Heart right ventricle (tissue), 16 donors: ENCODE data around the gene LDAH. TPM values are rescaled to one million over a fixed set of nuclear protein-coding genes. Genes with fewer than 3 reads are reported as not detected.
A peak's percentile ranks its signal among the peaks of the same experiment; 100 is the strongest.

Experiments used
- ATAC-seq, 8 donors: fragments of 200-7000 bp; cut with Tn5 transposase; one replicate each; pipeline ENCODE4 v1.9.1; 2020; ENCODE audit warnings: mild to moderate bottlenecking in 8 of 8, moderate library complexity in 8 of 8, moderate number of reproducible peaks in 1 of 8
- DNase-seq, 2 donors: peaks; one replicate each; pipeline ENCODE4 v3.0.0-alpha.2; 2020
- H3K27ac ChIP-seq, 10 donors: fragments of 200-600 bp; sonication (generic) in 2 of 10; one replicate each; pipeline versions ENCODE4 v1.5.0 to v1.8.0; 2020 to 2022; ENCODE audit warnings: mild to moderate bottlenecking in 3 of 10
- H3K27me3 ChIP-seq, 7 donors: fragments of 200-600 bp; one replicate each; pipeline ENCODE4 v1.8.0; 2021 to 2022; ENCODE audit warnings: mild to moderate bottlenecking in 2 of 7
- H3K36me3 ChIP-seq, 9 donors: fragments of 200-600 bp; sonication (generic) in 1 of 9; one replicate each; pipeline versions ENCODE4 v1.5.0 to v1.8.0; 2020 to 2022; ENCODE audit warnings: mild to moderate bottlenecking in 2 of 9
- H3K4me1 ChIP-seq, 9 donors: fragments of 200-600 bp; sonication (generic) in 1 of 9; one replicate each; pipeline versions ENCODE4 v1.5.0 to v1.8.0; 2020 to 2022; ENCODE audit warnings: mild to moderate bottlenecking in 4 of 9
- H3K4me3 ChIP-seq, 10 donors: fragments of 200-600 bp; sonication (generic) in 2 of 10; one replicate each; pipeline versions ENCODE4 v1.5.0 to v1.8.0; 2020 to 2022; ENCODE audit warnings: mild to moderate bottlenecking in 7 of 10, moderate library complexity in 2 of 10
- H3K9me3 ChIP-seq, 11 donors: fragments of 200-600 bp in 10 of 11; sonication (generic) in 2 of 11; one replicate each; pipeline versions ENCODE4 v1.5.0 to v1.8.0; 2013 to 2022; ENCODE audit warnings: mild to moderate bottlenecking in 2 of 11, control low read depth in 1 of 11, moderate library complexity in 1 of 11
- WGBS, 2 donors: extraction: QIAGEN DNeasy Blood & Tissue Kit; methylation state at CpG; one replicate each; pipeline ENCODE4 v1.1.7; 2013; ENCODE audit warnings: inconsistent platforms in 1 of 2; 5-methylcytosine and 5-hydroxymethylcytosine counted together
- intact Hi-C, 10 donors: fragments of 100-400 bp; cut with DNase I; formaldehyde crosslinking; loops; one replicate each; pipeline versions ENCODE4 v1.11.1 to v1.14.2; 2022
- long read RNA-seq, 3 donors: library from polyadenylated mRNA; unstranded; transcript quantifications; one replicate each; pipeline ENCODE4 v2.0.0, GENCODE V29; 2020 to 2021
- polyA plus RNA-seq, 2 donors: library from polyadenylated mRNA; stranded (reverse); fragments of 200-250 nt; gene quantifications; one replicate each; pipeline ENCODE4 v1.2.3, GENCODE V29; 2013
- total RNA-seq, 10 donors: library from RNA; stranded (reverse); fragmentation: NEBNext Ultra II Directional in 3 of 10; extraction: Animal tissue kit (Norgen Biotek cat#: 25700) in 3 of 10; gene quantifications; one replicate each; pipeline versions ENCODE4 v1.2.1 to v1.2.4, GENCODE V29; 2021 to 2023
- TF ChIP-seq, protein P1 (sequence below), 9 donors: fragments of 200-600 bp; sonication (generic) in 2 of 9; IDR thresholded peaks; one replicate each; pipeline versions ENCODE4 v1.5.0 to v1.8.0; 2021 to 2022; ENCODE audit warnings: antibody characterized with exemption in 9 of 9, mild to moderate bottlenecking in 5 of 9, moderate library complexity in 1 of 9
- donor health status: Arrhythmogenic right ventricular cardiomyopathy.
- donor health status: ischemic (EF 13 %, LVEDD 7.1; RV severe dilation, severe dysfunction).
- donor health status: healthy with polysubstance abuse.
- donor health status: DM: no; HTN: yes; CAD: no.
- donor health status: DM: no; HTN: no; CAD: no.
- donor health status: ischemic (EF 25% LVEDD 6.9; RV normal size, moderate dysfunction).
- donor health status: ischemic (EF 25% LVEDD 5.7; RV mildly dilated, moderate dysfunction).
- donor health status: healthy.
- donor health status: DM: yes; HTN: yes; CAD: no.
- donor health status: Ischemic cardiomyopathy.
- donor health status: ischemic (EF 35%, LVEDD 5.7; RV mildly dilated, moderate dysfunction).
- donor health status: nonischemic (EF 11% LVEDD 7.7; RV severe dilation, severe dysfunction).
- donor health status: DM: yes; HTN: yes; CAD: no.
- donor health status: PGD.
- donor health status: ischemic (EF 29% LVEDD 5.4; RV normal size, mild dysfunction).
- donor health status: nonischemic (EF 23%, LVEDD 6.1; RV moderate dilation, normal function).

Gene LDAH
- 10 to 100 TPM in 1 of 10 donors, 1 to 10 TPM in 9; 4.6 to 11.3 (median 6.3) TPM for total RNA-seq
- polyA plus RNA-seq = 1 to 10 TPM; 1.5 to 4.1 TPM
- long read RNA-seq, donor 1, transcript LDAH-201 (7 exons, 2,907 nt) = major isoform, 6 of 12 reads
- long read RNA-seq, donor 1, partial matches to known transcripts = 1 of 12 reads
- long read RNA-seq, donor 1, other reads (novel, unspliced or antisense) = 4 of 12 reads
- long read RNA-seq, donor 2, transcript LDAH-201 (7 exons, 2,907 nt) = major isoform, 6 of 11 reads
- long read RNA-seq, donor 2, partial matches to known transcripts = 3 of 11 reads
- long read RNA-seq, donor 2, other reads (novel, unspliced or antisense) = 0 of 11 reads
- long read RNA-seq, donor 3, transcript LDAH-201 (7 exons, 2,907 nt) = major isoform, 15 of 28 reads
- long read RNA-seq, donor 3, partial matches to known transcripts = 5 of 28 reads
- long read RNA-seq, donor 3, other reads (novel, unspliced or antisense) = 2 of 28 reads

DNA sequence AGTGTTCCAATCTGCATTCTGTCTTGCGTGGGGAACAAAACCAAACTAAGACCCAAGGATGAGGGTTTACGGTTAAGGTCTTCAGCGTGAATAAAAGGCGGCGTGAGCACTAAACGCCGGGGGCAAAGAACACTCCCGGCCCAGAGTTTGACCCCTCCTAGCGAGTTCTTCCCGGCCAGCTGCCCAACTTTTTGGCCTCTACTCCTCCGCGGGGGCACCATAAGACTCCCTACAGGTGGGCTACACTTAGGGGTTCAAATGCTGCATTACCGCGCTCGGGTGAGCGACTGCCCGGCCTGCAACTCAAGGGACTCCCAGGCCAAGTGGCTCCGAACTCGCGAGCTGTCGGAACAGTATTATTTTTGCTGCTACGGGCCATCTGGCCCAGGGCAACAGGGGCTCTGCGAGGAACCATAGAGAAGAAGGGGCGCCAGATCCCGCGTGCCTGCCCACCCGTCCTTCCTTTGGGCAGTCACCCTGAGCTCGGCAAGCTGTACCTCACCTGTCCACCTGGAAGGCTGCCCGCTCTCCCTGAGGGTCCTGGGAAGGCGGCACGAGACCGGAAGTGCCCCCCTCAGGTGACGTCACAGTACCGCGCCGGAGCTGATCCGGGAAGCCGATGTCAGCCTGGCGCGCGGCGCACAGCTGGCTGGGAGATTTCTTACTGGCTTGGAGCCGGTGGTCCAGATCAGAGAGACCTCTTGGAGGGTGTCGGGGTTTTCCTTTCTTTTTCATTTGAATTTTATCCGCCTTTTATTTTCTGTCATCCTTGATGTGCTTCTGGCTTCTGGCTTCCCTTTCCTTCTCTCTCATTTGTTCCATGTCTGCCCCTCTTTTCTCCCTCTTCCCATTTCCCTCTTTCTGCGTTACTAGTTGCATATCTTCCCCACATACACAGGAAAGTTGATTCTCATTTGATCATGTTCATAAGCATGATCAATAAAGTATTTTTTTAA lies at the start of gene LDAH:
Gene LDAH (minus strand): TSS at position 567 of the 956 bp plus-strand sequence. CDS start 21,638 bp downstream, outside the sequence.
- DNase-seq = peak; percentile 92 to 93
- peaks cover 0 to 5% (median 0%) of the 10 kb centered on the region in 7 donors for H3K27me3 ChIP-seq
- peaks cover 0 to 12% (median 4%) of the 10 kb centered on the region in 9 donors for H3K4me1 ChIP-seq
- intact Hi-C loops = loop anchor here in 1 of 10 donors (10.0 kb wide), 1 partner anchor 158 kb away; the partner anchor contains the start of gene GDF7
- TF ChIP-seq, protein P1, sequence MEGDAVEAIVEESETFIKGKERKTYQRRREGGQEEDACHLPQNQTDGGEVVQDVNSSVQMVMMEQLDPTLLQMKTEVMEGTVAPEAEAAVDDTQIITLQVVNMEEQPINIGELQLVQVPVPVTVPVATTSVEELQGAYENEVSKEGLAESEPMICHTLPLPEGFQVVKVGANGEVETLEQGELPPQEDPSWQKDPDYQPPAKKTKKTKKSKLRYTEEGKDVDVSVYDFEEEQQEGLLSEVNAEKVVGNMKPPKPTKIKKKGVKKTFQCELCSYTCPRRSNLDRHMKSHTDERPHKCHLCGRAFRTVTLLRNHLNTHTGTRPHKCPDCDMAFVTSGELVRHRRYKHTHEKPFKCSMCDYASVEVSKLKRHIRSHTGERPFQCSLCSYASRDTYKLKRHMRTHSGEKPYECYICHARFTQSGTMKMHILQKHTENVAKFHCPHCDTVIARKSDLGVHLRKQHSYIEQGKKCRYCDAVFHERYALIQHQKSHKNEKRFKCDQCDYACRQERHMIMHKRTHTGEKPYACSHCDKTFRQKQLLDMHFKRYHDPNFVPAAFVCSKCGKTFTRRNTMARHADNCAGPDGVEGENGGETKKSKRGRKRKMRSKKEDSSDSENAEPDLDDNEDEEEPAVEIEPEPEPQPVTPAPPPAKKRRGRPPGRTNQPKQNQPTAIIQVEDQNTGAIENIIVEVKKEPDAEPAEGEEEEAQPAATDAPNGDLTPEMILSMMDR (IDR thresholded peaks at IDR 0.05) = no peak
- no peaks in the 10 kb centered on the region for H3K9me3 ChIP-seq
- peak within 1 kb of the TSS in 9 of 10 donors; percentile 64 to 96 (median 89) for H3K27ac ChIP-seq
- ATAC-seq = peak; percentile 96 to 99 (median 99)
- peak within 1 kb of the TSS; percentile 63 to 97 (median 84) for H3K4me3 ChIP-seq
- peaks cover 0 to under 1% (median 0%) of the 10 kb centered on the region in 9 donors for H3K36me3 ChIP-seq
- 1% methylated on average over 46 of the region's 46 CpGs for WGBS, 2 donors

GRCh38 chr2:20868377-20868776 lies 45.5 kb upstream of the LDAH start:
- H3K36me3 ChIP-seq = no peaks in the 10 kb centered on the region
- intact Hi-C loops = no loop called here
- no peaks in the 10 kb centered on the region for H3K4me1 ChIP-seq
- TF ChIP-seq, protein P1 (IDR thresholded peaks at IDR 0.05) = no peak
- no peak overlapping the region for H3K4me3 ChIP-seq
- H3K27ac ChIP-seq = no peak overlapping the region
- peaks cover 0 to 11% (median 0%) of the 10 kb centered on the region in 11 donors for H3K9me3 ChIP-seq
- DNase-seq = no peak
- no peak for ATAC-seq
- WGBS, 2 donors = 29 to 36% methylated on average over 2 of the region's 2 CpGs
- H3K27me3 ChIP-seq = peaks cover 0 to 6% (median 3%) of the 10 kb centered on the region in 7 donors

- DNase-seq (no peak), ATAC-seq (no peak)
- intact Hi-C loops = no loop called here
- H3K9me3 ChIP-seq = peaks cover 0 to 11% (median 0%) of the 10 kb centered on the region in 11 donors
- whole genome bisulfite sequencing, 2 donors = 72% methylated on average over 6 of the region's 6 CpGs
- H3K4me1 ChIP-seq = no peaks in the 10 kb centered on the region
- H3K27me3 ChIP-seq = peaks cover 0 to 14% (median 5%) of the 10 kb centered on the region in 7 donors
- no peaks in the 10 kb centered on the region for H3K36me3 ChIP-seq
- no peak overlapping the region for H3K4me3 ChIP-seq
- TF ChIP-seq, protein P1 (IDR thresholded peaks at IDR 0.05) = no peak
- no peak overlapping the region for H3K27ac ChIP-seq
These were observed 39.9 kb upstream of the LDAH start for GRCh38 chr2:20862850-20863249.

GRCh38 chr2:20855456-20855855 lies 32.6 kb upstream of the LDAH start:
- TF ChIP-seq, protein P1 (IDR thresholded peaks at IDR 0.05) = no peak
- intact Hi-C loops = no loop called here
- no peak for DNase-seq
- ATAC-seq = no peak
- Histone ChIP-seq H3K27me3 (peaks cover 0 to 21% (median 2%) of the 10 kb centered on the region in 7 donors), H3K4me1 (no peaks in the 10 kb centered on the region), H3K36me3 (no peaks in the 10 kb centered on the region), H3K9me3 (no peaks in the 10 kb centered on the region), H3K27ac (no peak overlapping the region), H3K4me3 (no peak overlapping the region)
- 80 to 89% methylated on average over 4 of the region's 4 CpGs for WGBS, 2 donors
